Measurements from ENCODE around the gene CFAP99. TPM values are rescaled to one million over a fixed set of nuclear protein-coding genes. Genes with fewer than 3 reads are reported as not detected.

Gene CFAP99
- total and polyA plus RNA-seq, 9 of the 15 experiments (the other 6 are each of a cell fraction or from before 2014, with no cell fraction given) = 0.07 to 0.18 (median 0.09) TPM; not detected in 6

- TF ChIP-seq ESRRA (IDR thresholded peaks at IDR 0.05; ENCODE audit: borderline replicate concordance, low read depth) = peak; percentile 59
- TF ChIP-seq CXXC5 (CRISPR knock-in tag; IDR thresholded peaks at IDR 0.05) = peak; percentile 91
- peak; percentile 98 for TF ChIP-seq VEZF1 (CRISPR knock-in tag; IDR thresholded peaks at IDR 0.05)
- no peak for TF ChIP-seq PHF21A (IDR thresholded peaks at IDR 0.05; ENCODE audit: borderline replicate concordance, low read depth)
- 0 out of 2 replicates have a peak, but pooled peaks have one; percentile 51 for TF ChIP-seq ZBTB9 (CRISPR knock-in tag; IDR thresholded peaks at IDR 0.05)
- TF ChIP-seq MBD2 (IDR thresholded peaks at IDR 0.05; ENCODE audit: borderline replicate concordance, low read depth) = peak; percentile 95
- peak; percentile 29 to 58 for TF ChIP-seq E2F6 (IDR thresholded peaks at IDR 0.05; ENCODE audit: borderline replicate concordance in 1 of 2, extremely low read depth in 1 of 2, insufficient read depth in 1 of 2, insufficient read length in 1 of 2, low read depth in 1 of 2, low read length in 1 of 2, poor library complexity in 1 of 2, severe bottlenecking in 1 of 2)
- TF ChIP-seq SETDB1 (IDR thresholded peaks at IDR 0.05; ENCODE audit: low read length) = no peak
- TF ChIP-seq RAD21 (CRISPR knock-in tag; conservative IDR thresholded peaks at IDR 0.05 in 1 of 2, IDR thresholded peaks at IDR 0.05 in 1 of 2) = 0 out of 4 replicates have a peak, but pooled peaks of 1 of the 2 experiments have one; percentile 20
- peak; percentile 58; the same call in 1 of the 2 replicates for TF ChIP-seq ATF7 (IDR thresholded peaks at IDR 0.05)
- TF ChIP-seq FOXP1 (CRISPR knock-in tag; IDR thresholded peaks at IDR 0.05) = peak; percentile 40; the same call in 1 of the 2 replicates
- peak; percentile 98 to 99 for TF ChIP-seq SIX5 (IDR thresholded peaks at IDR 0.05; ENCODE audit: borderline replicate concordance in 1 of 2, insufficient read depth in 1 of 2, low read depth in 1 of 2, low read length in 2 of 2)
- TF ChIP-seq ZBTB17 (CRISPR knock-in tag; IDR thresholded peaks at IDR 0.05) = 0 out of 2 replicates have a peak, but pooled peaks have one; percentile 37
- no peak for TF ChIP-seq SMARCC2 (IDR thresholded peaks at IDR 0.05; ENCODE audit: low read depth)
- no peak for TF ChIP-seq COPS2 (conservative IDR thresholded peaks at IDR 0.05)
- 0 out of 2 replicates have a peak, but pooled peaks have one; percentile 36 for TF ChIP-seq KDM2B (CRISPR knock-in tag; IDR thresholded peaks at IDR 0.05)
- TF ChIP-seq FOXJ2 (tag; IDR thresholded peaks at IDR 0.05) = peak; percentile 99
- TF ChIP-seq FOXJ3 (CRISPR knock-in tag; IDR thresholded peaks at IDR 0.05) = peak; percentile 86
- peak in 1 of 2 experiments; percentile 26; a peak in 1 of 4 replicates for TF ChIP-seq TEAD1 (CRISPR knock-in tag; IDR thresholded peaks at IDR 0.05)
- TF ChIP-seq ZNF76 (CRISPR knock-in tag; IDR thresholded peaks at IDR 0.05; ENCODE audit: borderline replicate concordance) = peak; percentile 84; the same call in 1 of the 2 replicates
- no peak for TF ChIP-seq ZNF586 (CRISPR knock-in tag; conservative IDR thresholded peaks at IDR 0.05)
These were observed at the start of gene CFAP99 (continued) for GRCh38 chr4:2418650-2419571.

Measured in K562 (cell line).